Measurements from ENCODE around the gene LASP1.
"Not testable (repeated sequence)": the region's sequence is repeated elsewhere in the genome, so short reads cannot be mapped to it uniquely, and the experiment has no call there.

Gene LASP1

GRCh38 chr17:38869526-38870258 is at the start of gene LASP1:
LASP1 (plus strand) TSS chr17:38870058; CDS start chr17:38870190, 132 bp downstream.
- DNase-seq, result peak; percentile 42

- peak; percentile 89 for DNase-seq
These were observed 44.7 kb upstream of the LASP1 start, which contains the start of gene CWC25 for GRCh38 chr17:38824899-38825761. CWC25 (minus strand) TSS chr17:38825321; CDS start chr17:38825183, 138 bp downstream.

GRCh38 chr17:38825762-38826247 is 44.1 kb upstream of the LASP1 start:
- no peak for DNase-seq

- no peak for DNase-seq
These were observed 25.5 kb upstream of the LASP1 start for GRCh38 chr17:38844261-38844757.

GRCh38 chr17:38848557-38848891 is 21.3 kb upstream of the LASP1 start:
- DNase-seq, result no peak

GRCh38 chr17:38848939-38849605 is 20.8 kb upstream of the LASP1 start:
- DNase-seq, result no peak

- DNase-seq, result no peak
These were observed 19.5 kb upstream of the LASP1 start for GRCh38 chr17:38850374-38850773.

GRCh38 chr17:38851434-38851833 is 18.4 kb upstream of the LASP1 start:
- DNase-seq, result no peak

GRCh38 chr17:38852771-38853291 is 17.0 kb upstream of the LASP1 start:
- DNase-seq, result no peak

- DNase-seq, result peak; percentile 95
These were observed 16.3 kb upstream of the LASP1 start, which contains the start of gene RPL23 for GRCh38 chr17:38853292-38854219. RPL23 (minus strand) TSS chr17:38853721; CDS start chr17:38853710, 11 bp downstream.

GRCh38 chr17:38855101-38855714 is 14.7 kb upstream of the LASP1 start:
- DNase-seq, result not testable (repeated sequence)

GRCh38 chr17:38857271-38857670 is 12.6 kb upstream of the LASP1 start:
- DNase-seq, result no peak

- DNase-seq, result no peak
These were observed 8.4 kb upstream of the LASP1 start for GRCh38 chr17:38861399-38861843.

- DNase-seq, result no peak
These were observed 5.0 kb upstream of the LASP1 start for GRCh38 chr17:38864636-38865398.

- no peak for DNase-seq
These were observed 2.5 kb upstream of the LASP1 start for GRCh38 chr17:38867179-38867967.

GRCh38 chr17:38867968-38868816 is 1.7 kb upstream of the LASP1 start:
- DNase-seq, result no peak

GRCh38 chr17:38868817-38869525 is 887 bp upstream of the LASP1 start:
- DNase-seq, result peak; percentile 68

Data from NCI-H2107 (cell line).